ENCODE data around the gene HIRA.

- TF ChIP-seq, protein P1, sequence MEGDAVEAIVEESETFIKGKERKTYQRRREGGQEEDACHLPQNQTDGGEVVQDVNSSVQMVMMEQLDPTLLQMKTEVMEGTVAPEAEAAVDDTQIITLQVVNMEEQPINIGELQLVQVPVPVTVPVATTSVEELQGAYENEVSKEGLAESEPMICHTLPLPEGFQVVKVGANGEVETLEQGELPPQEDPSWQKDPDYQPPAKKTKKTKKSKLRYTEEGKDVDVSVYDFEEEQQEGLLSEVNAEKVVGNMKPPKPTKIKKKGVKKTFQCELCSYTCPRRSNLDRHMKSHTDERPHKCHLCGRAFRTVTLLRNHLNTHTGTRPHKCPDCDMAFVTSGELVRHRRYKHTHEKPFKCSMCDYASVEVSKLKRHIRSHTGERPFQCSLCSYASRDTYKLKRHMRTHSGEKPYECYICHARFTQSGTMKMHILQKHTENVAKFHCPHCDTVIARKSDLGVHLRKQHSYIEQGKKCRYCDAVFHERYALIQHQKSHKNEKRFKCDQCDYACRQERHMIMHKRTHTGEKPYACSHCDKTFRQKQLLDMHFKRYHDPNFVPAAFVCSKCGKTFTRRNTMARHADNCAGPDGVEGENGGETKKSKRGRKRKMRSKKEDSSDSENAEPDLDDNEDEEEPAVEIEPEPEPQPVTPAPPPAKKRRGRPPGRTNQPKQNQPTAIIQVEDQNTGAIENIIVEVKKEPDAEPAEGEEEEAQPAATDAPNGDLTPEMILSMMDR (IDR thresholded peaks at IDR 0.05) = no peak
- no peak for TF ChIP-seq POLR2AphosphoS5 (IDR thresholded peaks at IDR 0.05)
Measured at GRCh38 chr22:19386248-19386647, 45.3 kb downstream of the HIRA start.
